Neural cell (in vitro differentiated cells): ENCODE data around the gene FAM53A.
"Not testable (repeated sequence)": the region's sequence is repeated elsewhere in the genome, so short reads cannot be mapped to it uniquely, and the experiment has no call there.

ENCODE experiments used
- EZH2 ChIP-seq: fragments of 200-600, 300-800 bp; shearing (Covaris generic), sonication (generic); IDR thresholded peaks from 2 replicates; pipeline ENCODE4 v1.6.1; 2014; ENCODE audit warnings: antibody characterized with exemption, low read length, borderline replicate concordance, mild to moderate bottlenecking; ENCODE audit not compliant: insufficient read depth, poor library complexity, severe bottlenecking
- POLR2AphosphoS5 ChIP-seq: IDR thresholded peaks from 2 replicates; pipeline ENCODE4 v1.6.1; 2012
- RAD21 ChIP-seq: fragments of 450-650 bp; conservative IDR thresholded peaks from 2 replicates; pipeline ENCODE4 v1.6.1; 2014; ENCODE audit warnings: antibody characterized with exemption, mild to moderate bottlenecking, moderate library complexity
- TAF1 ChIP-seq: IDR thresholded peaks from 2 replicates; pipeline ENCODE4 v1.6.1; 2012; ENCODE audit warnings: low read depth
- TF ChIP-seq, protein P1 (sequence below): fragments of 450-650 bp; IDR thresholded peaks from 2 replicates; pipeline ENCODE4 v1.5.1; 2014; ENCODE audit warnings: antibody characterized with exemption, mild to moderate bottlenecking, moderate library complexity; ENCODE audit not compliant: poor library complexity, severe bottlenecking
- TF ChIP-seq, protein P2 (sequence below): IDR thresholded peaks from 2 replicates; pipeline ENCODE4 v1.6.1; 2012; ENCODE audit warnings: borderline replicate concordance

DNA sequence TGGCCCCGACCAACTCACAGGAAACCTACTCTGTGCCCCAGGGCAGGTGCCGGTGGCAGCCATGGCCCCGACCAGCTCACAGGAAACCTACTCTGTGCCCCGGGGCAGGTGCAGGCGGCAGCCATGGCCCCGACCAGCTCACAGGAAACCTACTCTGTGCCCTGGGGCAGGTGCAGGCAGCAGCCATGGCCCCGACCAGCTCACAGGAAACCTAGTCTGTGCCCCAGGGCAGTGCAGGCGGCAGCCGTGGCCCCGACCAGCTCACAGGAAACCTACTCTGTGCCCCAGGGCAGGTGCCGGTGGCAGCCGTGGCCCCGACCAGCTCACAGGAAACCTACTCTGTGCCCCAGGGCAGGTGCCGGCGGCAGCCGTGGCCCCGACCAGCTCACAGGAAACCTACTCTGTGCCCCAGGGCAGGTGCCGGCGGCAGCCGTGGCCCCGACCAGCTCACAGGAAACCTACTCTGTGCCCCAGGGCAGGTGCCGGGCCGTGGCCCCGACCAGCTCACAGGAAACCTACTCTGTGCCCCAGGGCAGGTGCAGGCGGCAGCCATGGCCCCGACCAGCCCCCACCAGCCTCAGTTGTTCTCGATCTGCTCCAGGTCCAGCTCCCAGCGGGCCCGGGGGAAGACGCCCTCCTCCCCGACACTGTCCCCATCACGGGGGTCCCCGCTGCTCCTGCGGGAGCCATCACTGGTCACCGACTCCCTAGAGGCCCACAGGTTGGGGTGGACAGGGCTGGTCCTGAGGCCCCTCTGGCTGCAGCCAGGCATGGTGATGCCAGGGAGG lies 43.2 kb downstream of the FAM53A start:
- TF ChIP-seq, protein P1, sequence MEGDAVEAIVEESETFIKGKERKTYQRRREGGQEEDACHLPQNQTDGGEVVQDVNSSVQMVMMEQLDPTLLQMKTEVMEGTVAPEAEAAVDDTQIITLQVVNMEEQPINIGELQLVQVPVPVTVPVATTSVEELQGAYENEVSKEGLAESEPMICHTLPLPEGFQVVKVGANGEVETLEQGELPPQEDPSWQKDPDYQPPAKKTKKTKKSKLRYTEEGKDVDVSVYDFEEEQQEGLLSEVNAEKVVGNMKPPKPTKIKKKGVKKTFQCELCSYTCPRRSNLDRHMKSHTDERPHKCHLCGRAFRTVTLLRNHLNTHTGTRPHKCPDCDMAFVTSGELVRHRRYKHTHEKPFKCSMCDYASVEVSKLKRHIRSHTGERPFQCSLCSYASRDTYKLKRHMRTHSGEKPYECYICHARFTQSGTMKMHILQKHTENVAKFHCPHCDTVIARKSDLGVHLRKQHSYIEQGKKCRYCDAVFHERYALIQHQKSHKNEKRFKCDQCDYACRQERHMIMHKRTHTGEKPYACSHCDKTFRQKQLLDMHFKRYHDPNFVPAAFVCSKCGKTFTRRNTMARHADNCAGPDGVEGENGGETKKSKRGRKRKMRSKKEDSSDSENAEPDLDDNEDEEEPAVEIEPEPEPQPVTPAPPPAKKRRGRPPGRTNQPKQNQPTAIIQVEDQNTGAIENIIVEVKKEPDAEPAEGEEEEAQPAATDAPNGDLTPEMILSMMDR = not testable (repeated sequence)
- not testable (repeated sequence) for TF ChIP-seq EZH2, TAF1, POLR2AphosphoS5, RAD21
- TF ChIP-seq, protein P2, sequence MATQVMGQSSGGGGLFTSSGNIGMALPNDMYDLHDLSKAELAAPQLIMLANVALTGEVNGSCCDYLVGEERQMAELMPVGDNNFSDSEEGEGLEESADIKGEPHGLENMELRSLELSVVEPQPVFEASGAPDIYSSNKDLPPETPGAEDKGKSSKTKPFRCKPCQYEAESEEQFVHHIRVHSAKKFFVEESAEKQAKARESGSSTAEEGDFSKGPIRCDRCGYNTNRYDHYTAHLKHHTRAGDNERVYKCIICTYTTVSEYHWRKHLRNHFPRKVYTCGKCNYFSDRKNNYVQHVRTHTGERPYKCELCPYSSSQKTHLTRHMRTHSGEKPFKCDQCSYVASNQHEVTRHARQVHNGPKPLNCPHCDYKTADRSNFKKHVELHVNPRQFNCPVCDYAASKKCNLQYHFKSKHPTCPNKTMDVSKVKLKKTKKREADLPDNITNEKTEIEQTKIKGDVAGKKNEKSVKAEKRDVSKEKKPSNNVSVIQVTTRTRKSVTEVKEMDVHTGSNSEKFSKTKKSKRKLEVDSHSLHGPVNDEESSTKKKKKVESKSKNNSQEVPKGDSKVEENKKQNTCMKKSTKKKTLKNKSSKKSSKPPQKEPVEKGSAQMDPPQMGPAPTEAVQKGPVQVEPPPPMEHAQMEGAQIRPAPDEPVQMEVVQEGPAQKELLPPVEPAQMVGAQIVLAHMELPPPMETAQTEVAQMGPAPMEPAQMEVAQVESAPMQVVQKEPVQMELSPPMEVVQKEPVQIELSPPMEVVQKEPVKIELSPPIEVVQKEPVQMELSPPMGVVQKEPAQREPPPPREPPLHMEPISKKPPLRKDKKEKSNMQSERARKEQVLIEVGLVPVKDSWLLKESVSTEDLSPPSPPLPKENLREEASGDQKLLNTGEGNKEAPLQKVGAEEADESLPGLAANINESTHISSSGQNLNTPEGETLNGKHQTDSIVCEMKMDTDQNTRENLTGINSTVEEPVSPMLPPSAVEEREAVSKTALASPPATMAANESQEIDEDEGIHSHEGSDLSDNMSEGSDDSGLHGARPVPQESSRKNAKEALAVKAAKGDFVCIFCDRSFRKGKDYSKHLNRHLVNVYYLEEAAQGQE = not testable (repeated sequence)
